ENCODE measurements around the gene RAB9B.

DNA sequence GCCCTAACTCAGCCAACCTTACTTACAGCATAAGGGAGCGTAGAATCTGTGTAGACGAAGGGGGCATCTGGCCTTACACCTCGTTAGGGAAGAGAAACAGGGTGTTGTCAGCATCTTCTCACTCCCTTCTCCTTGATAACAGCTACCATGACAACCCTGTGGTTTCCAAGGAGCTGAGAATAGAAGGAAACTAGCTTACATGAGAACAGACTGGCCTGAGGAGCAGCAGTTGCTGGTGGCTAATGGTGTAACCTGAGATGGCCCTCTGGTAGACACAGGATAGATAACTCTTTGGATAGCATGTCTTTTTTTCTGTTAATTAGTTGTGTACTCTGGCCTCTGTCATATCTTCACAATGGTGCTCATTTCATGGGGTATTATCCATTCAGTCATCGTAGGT, 40.8 kb downstream of the RAB9B start:
- no peak for TF ChIP-seq TCF7L2 (IDR thresholded peaks at IDR 0.05; ENCODE audit: low read depth, low read length)
- TF ChIP-seq, protein P1, sequence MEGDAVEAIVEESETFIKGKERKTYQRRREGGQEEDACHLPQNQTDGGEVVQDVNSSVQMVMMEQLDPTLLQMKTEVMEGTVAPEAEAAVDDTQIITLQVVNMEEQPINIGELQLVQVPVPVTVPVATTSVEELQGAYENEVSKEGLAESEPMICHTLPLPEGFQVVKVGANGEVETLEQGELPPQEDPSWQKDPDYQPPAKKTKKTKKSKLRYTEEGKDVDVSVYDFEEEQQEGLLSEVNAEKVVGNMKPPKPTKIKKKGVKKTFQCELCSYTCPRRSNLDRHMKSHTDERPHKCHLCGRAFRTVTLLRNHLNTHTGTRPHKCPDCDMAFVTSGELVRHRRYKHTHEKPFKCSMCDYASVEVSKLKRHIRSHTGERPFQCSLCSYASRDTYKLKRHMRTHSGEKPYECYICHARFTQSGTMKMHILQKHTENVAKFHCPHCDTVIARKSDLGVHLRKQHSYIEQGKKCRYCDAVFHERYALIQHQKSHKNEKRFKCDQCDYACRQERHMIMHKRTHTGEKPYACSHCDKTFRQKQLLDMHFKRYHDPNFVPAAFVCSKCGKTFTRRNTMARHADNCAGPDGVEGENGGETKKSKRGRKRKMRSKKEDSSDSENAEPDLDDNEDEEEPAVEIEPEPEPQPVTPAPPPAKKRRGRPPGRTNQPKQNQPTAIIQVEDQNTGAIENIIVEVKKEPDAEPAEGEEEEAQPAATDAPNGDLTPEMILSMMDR (IDR thresholded peaks at IDR 0.05), result no peak
- TF ChIP-seq, protein P2, sequence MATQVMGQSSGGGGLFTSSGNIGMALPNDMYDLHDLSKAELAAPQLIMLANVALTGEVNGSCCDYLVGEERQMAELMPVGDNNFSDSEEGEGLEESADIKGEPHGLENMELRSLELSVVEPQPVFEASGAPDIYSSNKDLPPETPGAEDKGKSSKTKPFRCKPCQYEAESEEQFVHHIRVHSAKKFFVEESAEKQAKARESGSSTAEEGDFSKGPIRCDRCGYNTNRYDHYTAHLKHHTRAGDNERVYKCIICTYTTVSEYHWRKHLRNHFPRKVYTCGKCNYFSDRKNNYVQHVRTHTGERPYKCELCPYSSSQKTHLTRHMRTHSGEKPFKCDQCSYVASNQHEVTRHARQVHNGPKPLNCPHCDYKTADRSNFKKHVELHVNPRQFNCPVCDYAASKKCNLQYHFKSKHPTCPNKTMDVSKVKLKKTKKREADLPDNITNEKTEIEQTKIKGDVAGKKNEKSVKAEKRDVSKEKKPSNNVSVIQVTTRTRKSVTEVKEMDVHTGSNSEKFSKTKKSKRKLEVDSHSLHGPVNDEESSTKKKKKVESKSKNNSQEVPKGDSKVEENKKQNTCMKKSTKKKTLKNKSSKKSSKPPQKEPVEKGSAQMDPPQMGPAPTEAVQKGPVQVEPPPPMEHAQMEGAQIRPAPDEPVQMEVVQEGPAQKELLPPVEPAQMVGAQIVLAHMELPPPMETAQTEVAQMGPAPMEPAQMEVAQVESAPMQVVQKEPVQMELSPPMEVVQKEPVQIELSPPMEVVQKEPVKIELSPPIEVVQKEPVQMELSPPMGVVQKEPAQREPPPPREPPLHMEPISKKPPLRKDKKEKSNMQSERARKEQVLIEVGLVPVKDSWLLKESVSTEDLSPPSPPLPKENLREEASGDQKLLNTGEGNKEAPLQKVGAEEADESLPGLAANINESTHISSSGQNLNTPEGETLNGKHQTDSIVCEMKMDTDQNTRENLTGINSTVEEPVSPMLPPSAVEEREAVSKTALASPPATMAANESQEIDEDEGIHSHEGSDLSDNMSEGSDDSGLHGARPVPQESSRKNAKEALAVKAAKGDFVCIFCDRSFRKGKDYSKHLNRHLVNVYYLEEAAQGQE (IDR thresholded peaks at IDR 0.05; ENCODE audit: insufficient read depth in 1 of 2, low read depth in 2 of 2, low read length in 1 of 2), result no peak
- TF ChIP-seq SIN3A (IDR thresholded peaks at IDR 0.05; ENCODE audit: borderline replicate concordance, insufficient read depth, low read depth, low read length), result no peak
